K562 (cell line): ENCODE measurements around the gene SNX1. TPM values are rescaled to one million over a fixed set of nuclear protein-coding genes. Genes with fewer than 3 reads are reported as not detected.
A peak's percentile ranks its signal among the peaks of the same experiment; 100 is the strongest.

Experiments used
- ATAC-seq: fragments of 200-7000 bp; cut with Tn5 transposase; 3 replicates; pipeline ENCODE4 v1.9.1; 2020; ENCODE audit warnings: moderate library complexity
- BruUV-seq: library from RNA; stranded (reverse); fragments of 400-500 nt; replicated peaks from 2 replicates; lab custom pipeline; 2021; lab: Mats Ljungman, UMichigan
- CTCF ChIA-PET: fragments of 300-600 bp; formaldehyde crosslinking; extraction: SDS; loops from one replicate; lab custom pipeline; 2021; ENCODE audit warnings: low intra/inter-chr PET ratio; lab: Yijun Ruan, JAX
- POLR2A ChIA-PET: fragments of 300-600, 350-650 bp; sonication (Branson Sonifier 250); formaldehyde crosslinking; extraction: SDS; loops from one replicate; lab custom pipeline; 2021; ENCODE audit warnings: antibody characterized with exemption, inconsistent platforms; lab: Yijun Ruan, JAX
- DNase-seq, 4 experiments: peaks; one replicate each; pipeline versions ENCODE4 v3.0.0 to v3.0.0-alpha.2; 2011 to 2018; ENCODE audit warnings: low spot score in 3 of 4, mixed read lengths in 3 of 4; ENCODE audit errors: extremely low read depth in 1 of 4
- FAIRE-seq: peaks from 2 replicates; lab custom pipeline; 2011; peaks lifted over from hg19 to GRCh38; lab: Jason Lieb, UNC
- H2AFZ ChIP-seq: 2 replicates; pipeline ENCODE4 v1.6.0; 2011; ENCODE audit warnings: low read depth, low read length, control low read depth, inconsistent platforms
- H3K27ac ChIP-seq: fragments of 200-600 bp; 3 replicates; pipeline ENCODE4 v1.8.0; 2011; ENCODE audit warnings: low read depth, mild to moderate bottlenecking, control low read depth, inconsistent platforms, low read length, moderate library complexity, mixed read lengths; ENCODE audit errors: extremely low read depth
- H3K27me3 ChIP-seq, 2 experiments: fragments of 300-600 bp in 1 of 2; 2 replicates in 1 of 2; 3 replicates in 1 of 2; pipeline versions ENCODE4 v1.6.0 to v1.8.0; 2011; ENCODE audit warnings: inconsistent platforms in 2 of 2, low read length in 2 of 2, mild to moderate bottlenecking in 1 of 2, mixed read lengths in 1 of 2, moderate library complexity in 1 of 2; ENCODE audit not compliant: control insufficient read depth in 2 of 2, insufficient read depth in 2 of 2
- H3K36me3 ChIP-seq: fragments of 300-600 bp; 3 replicates; pipeline ENCODE4 v1.8.0; 2011; ENCODE audit warnings: mild to moderate bottlenecking, low read length, inconsistent platforms; ENCODE audit not compliant: control insufficient read depth, insufficient read depth
- H3K4me1 ChIP-seq, 2 experiments: fragments of 200-600 bp in 1 of 2; replicated peaks in 1 of 2; 2 replicates in 1 of 2; 3 replicates in 1 of 2; pipeline versions ENCODE4 v1.5.1 to v1.8.0; 2011; ENCODE audit warnings: inconsistent platforms in 2 of 2, low read length in 2 of 2, mild to moderate bottlenecking in 1 of 2, mixed read lengths in 1 of 2, moderate library complexity in 1 of 2; ENCODE audit not compliant: control insufficient read depth in 2 of 2, insufficient read depth in 2 of 2
- H3K4me2 ChIP-seq: 2 replicates; pipeline ENCODE4 v1.6.1; 2011; ENCODE audit warnings: low read length, control low read depth, inconsistent platforms, mixed read lengths; ENCODE audit not compliant: insufficient read depth
- H3K4me3 ChIP-seq: fragments of 200-600 bp; sonication (generic), shearing (Covaris generic); 2 replicates; pipeline ENCODE4 v1.5.1; 2016; ENCODE audit warnings: control low read depth, inconsistent platforms
- H3K79me2 ChIP-seq: fragments of 200-600 bp; 3 replicates; pipeline ENCODE4 v1.8.0; 2011; ENCODE audit warnings: low read length, inconsistent platforms; ENCODE audit not compliant: control insufficient read depth, insufficient read depth
- H3K9ac ChIP-seq, 2 experiments: 2 replicates each; pipeline versions ENCODE4 v1.6.0 to v1.6.1; 2011; ENCODE audit warnings: low read depth in 2 of 2, low read length in 2 of 2, control low read depth in 1 of 2, inconsistent platforms in 1 of 2, mild to moderate bottlenecking in 1 of 2, mixed read lengths in 1 of 2; ENCODE audit not compliant: insufficient read depth in 1 of 2
- H3K9me1 ChIP-seq: one replicate; pipeline ENCODE4 v1.6.0; 2011; ENCODE audit warnings: inconsistent platforms, mild to moderate bottlenecking, low read length, moderate library complexity; ENCODE audit not compliant: control insufficient read depth, insufficient read depth
- H3K9me3 ChIP-seq: replicated peaks from 2 replicates; pipeline ENCODE4 v1.5.1; 2011; ENCODE audit warnings: low read depth, low read length, inconsistent platforms; ENCODE audit not compliant: control insufficient read depth, insufficient read depth
- H4K20me1 ChIP-seq: replicated peaks from 2 replicates; pipeline ENCODE4 v1.6.1; 2011; ENCODE audit warnings: low read length, inconsistent platforms, mixed read lengths; ENCODE audit not compliant: control insufficient read depth, insufficient read depth
- HMG20A ChIP-seq: fragments of 450-650 bp; formaldehyde crosslinking; conservative IDR thresholded peaks from 2 replicates; pipeline ENCODE4 v1.4.0; 2020; ENCODE audit warnings: mild to moderate bottlenecking, mixed read lengths
- L3MBTL2 ChIP-seq: fragments of 450-650 bp; IDR thresholded peaks from 2 replicates; pipeline ENCODE4 v1.6.1; 2016; ENCODE audit warnings: mild to moderate bottlenecking, moderate library complexity
- NCOR1 ChIP-seq: fragments of 450-650 bp; IDR thresholded peaks from 2 replicates; pipeline ENCODE4 v1.6.1; 2016; ENCODE audit warnings: mild to moderate bottlenecking, moderate library complexity
- NFYB ChIP-seq: IDR thresholded peaks from 2 replicates; pipeline ENCODE4 v1.6.1; 2011; ENCODE audit warnings: mild to moderate bottlenecking, moderate library complexity; ENCODE audit not compliant: insufficient read length; ENCODE audit errors: extremely low read depth
- ZNF121 ChIP-seq: sonication (generic); formaldehyde crosslinking; conservative IDR thresholded peaks from 2 replicates; pipeline ENCODE4 v1.8.0; 2022; ENCODE audit warnings: missing genetic modification reagents
- ZNF224 ChIP-seq: sonication (generic); formaldehyde crosslinking; IDR thresholded peaks from 2 replicates; pipeline ENCODE4 v1.8.0; 2022; ENCODE audit warnings: mild to moderate bottlenecking, missing genetic modification reagents
- WGBS: fragments of 100-300 bp; shearing (Covaris generic); methylation state at CpG from one replicate; pipeline ENCODE4 v1.1.6; 2016; ENCODE audit warnings: low coverage, mixed read lengths; ENCODE audit not compliant: insufficient coverage; ENCODE audit errors: missing lambda C conversion rate; 5-methylcytosine and 5-hydroxymethylcytosine counted together
- in situ Hi-C: fragments of 300-500 bp; cut with MboI; formaldehyde crosslinking; loops from 4 replicates; pipeline ENCODE4 v1.15.0; 2018; ENCODE audit warnings: inconsistent platforms, mixed read lengths
- intact Hi-C: fragments of 100-400 bp; cut with micrococcal nuclease; formaldehyde crosslinking; loops from 2 replicates; pipeline ENCODE4 v1.14.2; 2022
- polyA plus RNA-seq, 8 experiments: library from polyadenylated mRNA; depleted of rRNA in 4 of 8; stranded (reverse) in 5 of 8; unstranded in 3 of 8; fragments of >200 nt; fragmentation: Nextera tagmentation in 2 of 8; fragmentation: Illumina TruSeq in 1 of 8; extraction: Ambion mirVana in 2 of 8; extraction: Trizol in 1 of 8; gene quantifications; 2 replicates each; pipeline versions ENCODE4 v1.2.1 to v1.2.3, GENCODE V29; 2011 to 2014; ENCODE audit warnings: inconsistent platforms in 1 of 8, missing spikeins in 1 of 8
- total RNA-seq, 7 experiments: library from RNA; depleted of rRNA in 6 of 7; stranded (reverse); fragments of >200 nt in 6 of 7; fragmentation: Illumina TruSeq in 2 of 7; extraction: Trizol in 2 of 7; gene quantifications; 2 replicates each; pipeline versions ENCODE4 v1.2.1 to v1.2.3, GENCODE V29; 2011 to 2021; ENCODE audit warnings: low replicate concordance in 1 of 7

Gene SNX1
- total and polyA plus RNA-seq, 9 of the 15 experiments (the other 6 are each of a cell fraction or from before 2014, with no cell fraction given), result 11.0 to 105 (median 59.9) TPM

- no peak for TF ChIP-seq L3MBTL2
- TF ChIP-seq ZNF224, result no peak
- no peak for TF ChIP-seq NCOR1
- no peak for TF ChIP-seq NFYB
- ChIA-PET POLR2A (interaction anchor here (0.6 kb wide), 1 partner anchor 17 kb away, joined by 3 read pairs; no protein-coding TSS in a partner anchor), CTCF (no interaction called here)
- Histone ChIP-seq H3K4me1 (no peaks in the 10 kb centered on the region), H3K4me2 (no peak overlapping the region), H3K36me3 (no peaks in the 10 kb centered on the region), H3K79me2 (no peaks in the 10 kb centered on the region), H3K9me3 (no peaks in the 10 kb centered on the region; the same call in 1 of the 2 replicates), H3K9me1 (no peaks in the 10 kb centered on the region), H4K20me1 (no peaks in the 10 kb centered on the region), H3K9ac (no peak overlapping the region), H3K27me3 (no peaks in the 10 kb centered on the region), H3K4me3 (no peak overlapping the region), H3K27ac (no peak overlapping the region), H2AFZ (no peak overlapping the region)
- 100% methylated on average over 5 of the region's 29 CpGs for WGBS
- FAIRE-seq, result no peak
- in situ Hi-C loops, result loop anchor here (25.0 kb wide), 2 partner anchors 598 to 773 kb away; partner anchors contain the start of gene APH1B
- ATAC-seq, result no peak
- intact Hi-C loops, result no loop called here
- no TSS peak for BruUV-seq
- no peak for DNase-seq
Observed at GRCh38 chr15:64060716-64061115, 35.1 kb upstream of the SNX1 start.

GRCh38 chr15:64066451-64066850 is 29.3 kb upstream of the SNX1 start:
- DNase-seq, result no peak
- Histone ChIP-seq H3K36me3 (peaks cover 13% of the 10 kb centered on the region; the same call in 2 of the 3 replicates), H3K9me1 (no peaks in the 10 kb centered on the region), H3K27me3 (no peaks in the 10 kb centered on the region), H3K27ac (no peak overlapping the region), H3K9me3 (no peaks in the 10 kb centered on the region), H3K79me2 (no peaks in the 10 kb centered on the region), H3K4me3 (no peak overlapping the region), H3K4me2 (no peak overlapping the region), H3K4me1 (peaks cover 3 to 21% of the 10 kb centered on the region in 2 experiments; a peak in 4 of 5 replicates), H3K9ac (no peak overlapping the region), H4K20me1 (peaks cover 3% of the 10 kb centered on the region; the same call in 1 of the 2 replicates), H2AFZ (no peak overlapping the region)
- no TSS peak for BruUV-seq
- CTCF ChIA-PET, result interaction anchor here (1.1 to 3.3 kb wide), 3 partner anchors 240 to 315 kb away, joined by 4 to 12 read pairs (median 9); no protein-coding TSS in a partner anchor
- FAIRE-seq, result no peak
- no peak for ATAC-seq
- POLR2A ChIA-PET, result interaction anchor here (1.5 kb wide), 1 partner anchor 27 kb away, joined by 4 read pairs; the partner anchor contains the start of gene CIAO2A
- in situ Hi-C loops, result loop anchor here (5.0 to 25.0 kb wide), 3 partner anchors 454 to 779 kb away; partner anchors contain the start of gene APH1B
- WGBS, result 22% methylated on average over 1 of the region's 1 CpG
- peak; percentile 86 for TF ChIP-seq ZNF121 (CRISPR knock-in tag)
- no peak for TF ChIP-seq HMG20A (CRISPR knock-in tag)
- intact Hi-C loops, result loop anchor here (5.0 kb wide), 4 partner anchors 174 to 779 kb away; partner anchors contain the start of gene FBXL22
